Measurements from ENCODE around the gene CCBE1. TPM values are rescaled to one million over a fixed set of nuclear protein-coding genes. Genes with fewer than 3 reads are reported as not detected.

CCBE1 gene
- total RNA-seq, 2 donors from 2014 or later = 1.00 to 2.9 TPM

- Histone ChIP-seq H3K4me1 (ENCODE audit: control insufficient read depth, insufficient read depth, low read length) (no peaks in the 10 kb centered on the region), H3K27ac (ENCODE audit: low read depth, low read length) (no peak overlapping the region), H3K4me3 (ENCODE audit: low read length) (no peak overlapping the region), H3K9ac (ENCODE audit: extremely low read depth, low read length, poor library complexity, severe bottlenecking) (no peak overlapping the region), H3K9me3 (ENCODE audit: control insufficient read depth, low read length) (no peaks in the 10 kb centered on the region), H3K36me3 (ENCODE audit: control insufficient read depth, insufficient read depth, low read length) (no peaks in the 10 kb centered on the region), H3K27me3 (ENCODE audit: control insufficient read depth, insufficient read depth, low read length, poor library complexity, severe bottlenecking) (no peaks in the 10 kb centered on the region)
- 91 to 94% methylated on average over 6 to 7 of the region's 7 CpGs for WGBS, 2 experiments (ENCODE audit: insufficient coverage in 1 of 2, insufficient read length in 1 of 2)
- peaks cover 5% of the 10 kb centered on the region for H3K27me3 Mint-ChIP-seq (ENCODE audit: insufficient read depth)
- no peaks in the 10 kb centered on the region for H3K9me3 Mint-ChIP-seq
- H3K4me3 Mint-ChIP-seq = no peak overlapping the region
- H3K36me3 Mint-ChIP-seq (ENCODE audit: low read depth) = no peaks in the 10 kb centered on the region
- no peak for DNase-seq
- TF ChIP-seq CTCF (conservative IDR thresholded peaks at IDR 0.05) = no peak
- H3K27ac Mint-ChIP-seq = no peak overlapping the region
- peaks cover 15% of the 10 kb centered on the region for H3K4me1 Mint-ChIP-seq
Measured at GRCh38 chr18:59429608-59430007, 267.6 kb downstream of the CCBE1 start.

DNA sequence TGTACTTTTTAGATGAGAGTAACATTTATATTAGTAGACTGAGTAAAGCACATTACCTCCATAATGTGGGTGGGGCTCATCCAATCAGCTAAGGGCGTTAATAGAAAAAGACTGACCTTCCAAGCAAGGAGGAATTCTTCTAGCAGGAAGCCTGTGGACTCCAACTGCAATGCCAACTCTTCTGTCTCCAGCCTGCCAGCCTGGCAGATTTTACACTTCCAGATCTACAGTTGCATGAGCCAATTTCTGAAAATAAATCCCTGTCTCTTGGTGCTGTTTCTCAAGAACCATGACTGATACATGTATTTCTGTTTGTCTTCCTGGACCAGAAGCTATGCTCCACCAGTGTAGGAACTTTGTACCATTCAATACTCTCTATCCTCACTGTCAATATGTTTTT is 269.2 kb downstream of the CCBE1 start:
- Mint-ChIP-seq H3K9me3 (no peaks in the 10 kb centered on the region), H3K27ac (no peak overlapping the region), H3K4me1 (peaks cover 20% of the 10 kb centered on the region), H3K27me3 (ENCODE audit: insufficient read depth) (peaks cover 5% of the 10 kb centered on the region), H3K36me3 (ENCODE audit: low read depth) (no peaks in the 10 kb centered on the region), H3K4me3 (no peak overlapping the region)
- no peaks in the 10 kb centered on the region for H3K9me3 ChIP-seq (ENCODE audit: control insufficient read depth, low read length)
- 92% methylated on average over 1 of the region's 1 CpG; no CpG with 5 or more reads in 1 of the 2 experiments for WGBS, 2 experiments (ENCODE audit: insufficient coverage in 1 of 2, insufficient read length in 1 of 2)
- H3K27ac ChIP-seq (ENCODE audit: low read depth, low read length) = no peak overlapping the region
- H3K4me1 ChIP-seq (ENCODE audit: control insufficient read depth, insufficient read depth, low read length) = no peaks in the 10 kb centered on the region
- no peaks in the 10 kb centered on the region for H3K36me3 ChIP-seq (ENCODE audit: control insufficient read depth, insufficient read depth, low read length)
- no peak overlapping the region for H3K4me3 ChIP-seq (ENCODE audit: low read length)
- DNase-seq = no peak
- H3K9ac ChIP-seq (ENCODE audit: extremely low read depth, low read length, poor library complexity, severe bottlenecking) = no peak overlapping the region
- no peak for TF ChIP-seq CTCF (conservative IDR thresholded peaks at IDR 0.05)
- H3K27me3 ChIP-seq (ENCODE audit: control insufficient read depth, insufficient read depth, low read length, poor library complexity, severe bottlenecking) = no peaks in the 10 kb centered on the region

GRCh38 chr18:59426855-59427254 is 270.4 kb downstream of the CCBE1 start:
- H3K4me3 ChIP-seq (ENCODE audit: low read length) = no peak overlapping the region
- Mint-ChIP-seq H3K36me3 (ENCODE audit: low read depth) (no peaks in the 10 kb centered on the region), H3K9me3 (no peaks in the 10 kb centered on the region), H3K27me3 (ENCODE audit: insufficient read depth) (peaks cover 5% of the 10 kb centered on the region), H3K4me1 (peaks cover 32% of the 10 kb centered on the region), H3K4me3 (no peak overlapping the region), H3K27ac (no peak overlapping the region)
- H3K4me1 ChIP-seq (ENCODE audit: control insufficient read depth, insufficient read depth, low read length) = peaks cover 3% of the 10 kb centered on the region
- no peak overlapping the region for H3K9ac ChIP-seq (ENCODE audit: extremely low read depth, low read length, poor library complexity, severe bottlenecking)
- DNase-seq = no peak
- H3K36me3 ChIP-seq (ENCODE audit: control insufficient read depth, insufficient read depth, low read length) = no peaks in the 10 kb centered on the region
- no peaks in the 10 kb centered on the region for H3K27me3 ChIP-seq (ENCODE audit: control insufficient read depth, insufficient read depth, low read length, poor library complexity, severe bottlenecking)
- no peak for TF ChIP-seq CTCF (conservative IDR thresholded peaks at IDR 0.05)
- no peak overlapping the region for H3K27ac ChIP-seq (ENCODE audit: low read depth, low read length)
- 100% methylated on average over 1 of the region's 2 CpGs; no CpG with 5 or more reads in 1 of the 2 experiments for WGBS, 2 experiments (ENCODE audit: insufficient coverage in 1 of 2, insufficient read length in 1 of 2)
- no peaks in the 10 kb centered on the region for H3K9me3 ChIP-seq (ENCODE audit: control insufficient read depth, low read length)

Data from endodermal cell (in vitro differentiated cells).